C4-2B (cell line): Measurements from ENCODE around the gene STX8.
A peak's percentile ranks its signal among the peaks of the same experiment; 100 is the strongest.
"Not testable (repeated sequence)": the region's sequence is repeated elsewhere in the genome, so short reads cannot be mapped to it uniquely, and the experiment has no call there.

Experiments
- H3K27ac ChIP-seq: fragments of 450-650 bp; 2 replicates; pipeline ENCODE4 v1.5.1; 2017
- ZFX ChIP-seq: fragments of 450-650 bp; IDR thresholded peaks from 2 replicates; pipeline ENCODE4 v1.6.1; 2017
- TF ChIP-seq, protein P1 (sequence below): fragments of 450-650 bp; conservative IDR thresholded peaks from 2 replicates; pipeline ENCODE4 v1.5.1; 2017; ENCODE audit warnings: mild to moderate bottlenecking

STX8 gene

DNA sequence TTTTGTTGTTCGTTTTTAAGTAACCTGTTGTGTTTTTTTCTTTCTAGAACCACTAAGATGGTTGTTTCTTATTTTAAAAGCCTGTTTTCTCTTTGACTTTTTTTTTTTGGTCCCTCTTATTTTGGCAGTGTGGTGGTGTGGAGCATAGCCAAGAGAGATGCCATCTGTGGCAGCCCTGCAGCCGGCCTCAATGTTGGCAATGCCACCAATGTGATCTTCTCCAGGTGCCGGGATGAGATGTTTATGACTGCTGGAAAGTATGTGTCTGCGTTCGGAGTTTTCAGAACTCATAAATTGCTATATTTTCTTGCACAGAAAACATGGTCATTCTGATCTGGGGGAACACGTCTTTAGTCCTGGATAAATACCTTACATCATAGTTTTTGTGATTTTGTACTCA lies 18.4 kb upstream of the STX8 start:
- H3K27ac ChIP-seq, result no peak overlapping the region
- no peak for TF ChIP-seq ZFX
- TF ChIP-seq, protein P1, sequence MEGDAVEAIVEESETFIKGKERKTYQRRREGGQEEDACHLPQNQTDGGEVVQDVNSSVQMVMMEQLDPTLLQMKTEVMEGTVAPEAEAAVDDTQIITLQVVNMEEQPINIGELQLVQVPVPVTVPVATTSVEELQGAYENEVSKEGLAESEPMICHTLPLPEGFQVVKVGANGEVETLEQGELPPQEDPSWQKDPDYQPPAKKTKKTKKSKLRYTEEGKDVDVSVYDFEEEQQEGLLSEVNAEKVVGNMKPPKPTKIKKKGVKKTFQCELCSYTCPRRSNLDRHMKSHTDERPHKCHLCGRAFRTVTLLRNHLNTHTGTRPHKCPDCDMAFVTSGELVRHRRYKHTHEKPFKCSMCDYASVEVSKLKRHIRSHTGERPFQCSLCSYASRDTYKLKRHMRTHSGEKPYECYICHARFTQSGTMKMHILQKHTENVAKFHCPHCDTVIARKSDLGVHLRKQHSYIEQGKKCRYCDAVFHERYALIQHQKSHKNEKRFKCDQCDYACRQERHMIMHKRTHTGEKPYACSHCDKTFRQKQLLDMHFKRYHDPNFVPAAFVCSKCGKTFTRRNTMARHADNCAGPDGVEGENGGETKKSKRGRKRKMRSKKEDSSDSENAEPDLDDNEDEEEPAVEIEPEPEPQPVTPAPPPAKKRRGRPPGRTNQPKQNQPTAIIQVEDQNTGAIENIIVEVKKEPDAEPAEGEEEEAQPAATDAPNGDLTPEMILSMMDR, result no peak

DNA sequence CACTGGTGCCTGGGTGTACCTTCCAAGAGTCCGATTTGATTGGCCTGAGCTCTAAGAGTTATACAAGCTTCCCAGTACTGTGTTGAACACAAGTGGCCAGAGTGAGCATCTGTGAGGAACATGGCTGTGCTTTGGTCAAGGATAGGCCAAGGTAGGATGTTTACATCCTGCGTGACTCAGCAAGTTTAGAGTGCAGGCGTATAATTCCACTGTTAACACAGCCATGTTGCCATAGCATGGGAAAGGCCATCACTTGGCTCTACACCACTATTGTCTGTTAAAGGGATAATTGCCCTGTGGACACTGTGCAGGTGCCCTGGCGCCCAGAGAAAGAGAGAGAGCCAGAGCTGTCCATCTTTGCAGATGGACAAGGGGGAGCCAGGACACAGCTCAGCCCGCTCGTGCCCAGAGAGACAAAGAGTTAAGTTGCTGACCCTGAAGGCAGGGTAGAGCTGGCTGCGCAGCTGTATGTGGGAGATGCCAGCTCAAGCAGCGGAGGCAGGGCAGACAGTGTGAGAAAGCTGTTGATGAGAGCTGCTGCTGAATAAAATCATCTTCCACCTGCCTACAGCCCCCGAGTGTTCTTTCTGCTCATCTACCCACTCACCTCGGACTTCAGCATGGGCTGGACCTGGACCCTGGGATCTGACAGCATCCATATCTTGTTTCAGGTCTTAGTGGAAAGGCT lies 12.5 kb upstream of the STX8 start:
- no peak overlapping the region for H3K27ac ChIP-seq
- TF ChIP-seq ZFX, result no peak
- TF ChIP-seq, protein P1, result no peak

DNA sequence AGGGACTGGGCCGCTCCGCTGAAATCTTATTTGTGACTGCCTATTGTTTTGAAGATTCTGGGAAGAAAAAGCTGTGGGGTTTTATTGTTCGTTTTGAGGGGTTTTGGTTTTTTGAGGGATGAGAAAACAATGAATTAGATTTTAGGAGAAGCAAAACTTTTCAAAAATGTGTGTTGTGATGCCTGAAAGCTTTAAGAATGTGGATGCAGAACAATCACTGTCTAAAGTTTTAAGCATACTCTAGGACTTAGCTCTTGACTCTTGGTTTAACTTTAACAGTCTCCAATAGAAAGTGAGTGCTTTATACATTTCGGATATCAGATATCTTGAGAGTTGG lies 1.7 kb upstream of the STX8 start:
- H3K27ac ChIP-seq, result no peak overlapping the region
- no peak for TF ChIP-seq ZFX
- TF ChIP-seq, protein P1, result peak; percentile 47

DNA sequence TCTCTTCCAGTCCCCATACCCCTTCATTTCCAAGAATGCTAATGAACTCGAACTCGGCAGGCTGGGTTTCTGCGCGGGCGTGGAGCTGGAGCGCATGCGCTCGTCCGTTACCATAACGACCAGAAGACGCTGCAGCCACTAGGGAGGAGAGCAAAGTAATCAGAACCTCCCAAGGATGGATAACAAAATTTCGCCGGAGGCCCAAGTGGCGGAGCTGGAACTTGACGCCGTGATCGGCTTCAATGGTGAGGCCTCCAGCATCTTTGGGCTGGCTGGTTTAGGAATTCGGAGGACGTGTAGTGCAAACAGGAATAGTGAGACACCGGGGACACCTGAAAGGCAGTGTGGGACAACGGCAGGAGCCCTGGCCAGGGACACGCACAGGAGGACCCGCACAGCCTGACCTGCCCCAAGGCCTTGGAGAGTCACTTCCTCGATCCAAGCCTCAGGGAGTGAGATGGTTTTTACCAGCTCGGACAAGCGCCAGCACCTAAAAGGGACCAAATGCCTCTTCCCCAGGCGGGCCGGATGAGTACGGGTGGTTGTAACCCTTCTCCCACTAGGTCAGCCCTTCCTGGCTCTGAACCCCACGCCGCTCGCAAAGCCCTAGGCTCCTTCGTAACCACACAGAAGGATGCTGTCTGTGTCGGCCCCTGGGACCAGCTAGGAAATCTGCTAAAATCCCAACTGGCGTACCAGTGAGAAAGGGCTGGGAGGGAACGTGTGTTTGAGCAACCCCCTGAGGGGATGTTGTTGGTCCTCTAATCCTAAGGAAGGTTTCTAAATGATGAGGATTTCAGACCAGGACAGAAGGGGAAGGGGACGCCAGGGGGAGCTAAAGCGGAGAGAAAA lies 1.1 kb upstream of the STX8 start, which contains the start of gene CFAP52:
CFAP52 (plus strand) TSS at position 122 of the 852 bp plus-strand sequence; CDS start at position 176, 54 bp downstream.
- no peak for TF ChIP-seq ZFX
- TF ChIP-seq, protein P1, result peak; percentile 84
- H3K27ac ChIP-seq, result peak within 1 kb of the TSS; percentile 74

DNA sequence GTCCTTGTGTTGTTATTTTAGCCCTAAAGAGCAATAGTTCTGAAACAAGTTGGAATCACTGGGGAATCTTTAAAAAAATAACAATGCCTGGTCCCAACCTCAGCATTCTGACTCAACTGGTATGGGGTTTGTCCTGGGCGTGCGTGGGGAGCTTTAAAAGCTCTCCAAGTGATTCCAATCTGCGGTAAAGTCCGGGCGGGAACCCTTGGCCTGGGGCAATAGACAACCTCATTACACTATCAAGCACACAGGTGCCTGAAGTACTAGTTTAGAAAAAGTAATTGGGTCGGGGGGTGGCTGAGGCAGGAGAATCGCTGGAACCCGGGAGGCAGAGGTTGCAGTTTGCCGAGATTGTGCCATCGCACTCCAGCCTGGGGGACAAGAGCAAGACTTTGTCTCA lies 4.4 kb downstream of the STX8 start:
- TF ChIP-seq, protein P1, result no peak
- no peak for TF ChIP-seq ZFX
- H3K27ac ChIP-seq, result no peak overlapping the region

DNA sequence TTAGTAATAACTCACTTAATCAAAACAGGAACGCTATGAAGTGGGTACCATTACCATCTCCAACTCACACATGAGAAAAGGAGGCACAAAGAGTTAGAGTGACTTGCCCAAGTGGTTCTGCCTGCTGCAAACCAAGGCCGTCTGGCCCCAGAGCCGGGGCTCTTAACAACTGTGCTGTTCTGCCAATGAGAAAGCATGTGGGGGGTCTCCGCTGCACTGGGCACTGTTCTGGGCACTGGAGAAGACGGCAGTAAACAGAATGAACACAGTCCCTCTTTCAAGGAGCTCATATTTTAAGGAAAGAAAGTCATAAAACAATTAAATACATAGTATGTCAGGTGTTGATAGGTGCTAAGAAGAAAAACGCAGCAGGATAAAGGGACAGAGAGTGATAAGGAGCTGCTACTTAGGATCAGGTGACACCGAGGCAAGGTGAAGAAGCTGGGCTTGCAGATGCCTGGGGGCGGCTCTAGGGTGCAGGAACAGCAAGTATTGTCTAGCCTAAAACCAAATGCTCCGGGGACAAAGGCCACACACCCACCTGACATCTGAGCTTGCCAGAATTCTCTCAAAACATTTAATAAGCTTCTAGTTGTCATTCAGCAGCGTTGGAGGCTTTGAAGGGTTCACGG lies 6.5 kb downstream of the STX8 start:
- H3K27ac ChIP-seq, result no peak overlapping the region
- TF ChIP-seq ZFX, result no peak
- TF ChIP-seq, protein P1, result no peak

DNA sequence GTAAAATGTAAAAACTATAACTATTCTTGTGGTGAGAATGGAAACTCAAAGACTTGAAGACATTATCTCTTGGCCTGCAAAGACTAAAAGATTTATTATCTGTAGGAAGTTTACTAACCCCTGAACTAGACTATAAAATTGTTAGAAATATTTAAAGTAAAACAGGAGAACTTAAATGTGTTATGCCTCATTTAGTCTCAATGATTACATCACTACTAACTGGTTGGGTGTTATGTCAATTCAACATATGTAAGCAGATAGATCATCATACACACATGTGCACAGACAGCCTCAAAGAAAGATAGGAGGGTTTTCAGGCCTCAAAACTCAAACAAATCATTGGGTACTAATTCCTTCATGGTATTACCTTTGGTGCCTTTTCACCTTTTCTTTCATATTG lies 7.6 kb downstream of the STX8 start:
- H3K27ac ChIP-seq, result no peak overlapping the region
- TF ChIP-seq, protein P1, result no peak
- no peak for TF ChIP-seq ZFX

DNA sequence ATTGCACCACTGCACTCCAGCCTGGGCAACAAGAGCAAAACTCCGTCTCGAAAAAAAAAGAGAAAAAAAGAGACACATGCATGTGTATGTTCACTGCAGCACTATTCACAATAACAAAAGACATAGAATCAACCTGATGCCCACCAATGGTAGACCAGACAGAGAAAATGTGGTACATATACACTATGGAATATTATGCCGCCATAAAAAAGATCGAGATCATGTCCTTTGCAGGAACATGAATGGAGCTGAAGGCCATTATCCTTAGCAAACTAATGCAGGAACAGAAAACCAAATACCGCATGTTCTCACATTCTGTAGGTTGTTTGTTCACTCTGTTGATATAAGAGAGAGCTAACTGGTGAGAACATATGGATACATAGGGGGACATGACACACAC lies 8.9 kb downstream of the STX8 start:
- not testable (repeated sequence) for H3K27ac ChIP-seq
